CD4-positive, alpha-beta T cell treated with Interleukin-21 for 1 hour (primary cell): Measurements from ENCODE around the gene PKM.

Experiments used
- DNase-seq: peaks from one replicate; pipeline ENCODE4 v3.0.0-alpha.2; 2020

The PKM gene

GRCh38 chr15:72155003-72155621, 75.9 kb downstream of the PKM start:
- no peak for DNase-seq

GRCh38 chr15:72154316-72154715, 76.7 kb downstream of the PKM start:
- DNase-seq, result no peak

GRCh38 chr15:72153269-72154000, 77.6 kb downstream of the PKM start:
- no peak for DNase-seq
